ENCODE measurements around the gene KCNQ1.

Gene KCNQ1

GRCh38 chr11:2743427-2744110, 298.8 kb downstream of the KCNQ1 start:
- no peak for DNase-seq (ENCODE audit: low read depth in 3 of 3)

GRCh38 chr11:2744166-2744565, 299.4 kb downstream of the KCNQ1 start:
- DNase-seq (ENCODE audit: low read depth in 3 of 3): no peak

- DNase-seq (ENCODE audit: low read depth in 3 of 3): no peak
Observed at GRCh38 chr11:2745511-2745910, 300.7 kb downstream of the KCNQ1 start.

- no peak for DNase-seq (ENCODE audit: low read depth in 3 of 3)
Observed at GRCh38 chr11:2746401-2747247, 301.8 kb downstream of the KCNQ1 start.

GRCh38 chr11:2747248-2748027, 302.6 kb downstream of the KCNQ1 start:
- DNase-seq (ENCODE audit: low read depth in 3 of 3): no peak

- no peak for DNase-seq (ENCODE audit: low read depth in 3 of 3)
Observed at GRCh38 chr11:2748061-2748813, 303.4 kb downstream of the KCNQ1 start.

GRCh38 chr11:2748814-2749554, 304.2 kb downstream of the KCNQ1 start:
- no peak for DNase-seq (ENCODE audit: low read depth in 3 of 3)

- no peak for DNase-seq (ENCODE audit: low read depth in 3 of 3)
Observed at GRCh38 chr11:2750101-2750681, 305.4 kb downstream of the KCNQ1 start.

- no peak for DNase-seq (ENCODE audit: low read depth in 3 of 3)
Observed at GRCh38 chr11:2750682-2751522, 306.1 kb downstream of the KCNQ1 start.

GRCh38 chr11:2751523-2752203, 306.9 kb downstream of the KCNQ1 start:
- DNase-seq (ENCODE audit: low read depth in 3 of 3): no peak

GRCh38 chr11:2752204-2752770, 307.5 kb downstream of the KCNQ1 start:
- DNase-seq (ENCODE audit: low read depth in 3 of 3): no peak

- no peak for DNase-seq (ENCODE audit: low read depth in 3 of 3)
Observed at GRCh38 chr11:2752923-2753322, 308.1 kb downstream of the KCNQ1 start.

GRCh38 chr11:2754008-2754407, 309.2 kb downstream of the KCNQ1 start:
- DNase-seq (ENCODE audit: low read depth in 3 of 3): no peak

GRCh38 chr11:2755071-2755470, 310.3 kb downstream of the KCNQ1 start:
- no peak for DNase-seq (ENCODE audit: low read depth in 3 of 3)

GRCh38 chr11:2758751-2759150, 313.9 kb downstream of the KCNQ1 start:
- no peak for DNase-seq (ENCODE audit: low read depth in 3 of 3)

GRCh38 chr11:2759228-2760195, 314.7 kb downstream of the KCNQ1 start:
- DNase-seq (ENCODE audit: low read depth in 3 of 3): no peak

- no peak for DNase-seq (ENCODE audit: low read depth in 3 of 3)
Observed at GRCh38 chr11:2760196-2760871, 315.5 kb downstream of the KCNQ1 start.
